Stimulated activated CD4-positive, alpha-beta T cell treated with anti-CD3 and anti-CD28 coated beads, Interleukin-1b, Interleukin-23, amount 100 ng/mL, for 4 hours (primary cell): ENCODE data around the gene LINC01488.

Source experiments
- DNase-seq, 2 donors: peaks; one replicate each; pipeline ENCODE4 v3.0.0-alpha.2; 2020; ENCODE audit warnings: low read depth in 2 of 2

Gene LINC01488

DNA sequence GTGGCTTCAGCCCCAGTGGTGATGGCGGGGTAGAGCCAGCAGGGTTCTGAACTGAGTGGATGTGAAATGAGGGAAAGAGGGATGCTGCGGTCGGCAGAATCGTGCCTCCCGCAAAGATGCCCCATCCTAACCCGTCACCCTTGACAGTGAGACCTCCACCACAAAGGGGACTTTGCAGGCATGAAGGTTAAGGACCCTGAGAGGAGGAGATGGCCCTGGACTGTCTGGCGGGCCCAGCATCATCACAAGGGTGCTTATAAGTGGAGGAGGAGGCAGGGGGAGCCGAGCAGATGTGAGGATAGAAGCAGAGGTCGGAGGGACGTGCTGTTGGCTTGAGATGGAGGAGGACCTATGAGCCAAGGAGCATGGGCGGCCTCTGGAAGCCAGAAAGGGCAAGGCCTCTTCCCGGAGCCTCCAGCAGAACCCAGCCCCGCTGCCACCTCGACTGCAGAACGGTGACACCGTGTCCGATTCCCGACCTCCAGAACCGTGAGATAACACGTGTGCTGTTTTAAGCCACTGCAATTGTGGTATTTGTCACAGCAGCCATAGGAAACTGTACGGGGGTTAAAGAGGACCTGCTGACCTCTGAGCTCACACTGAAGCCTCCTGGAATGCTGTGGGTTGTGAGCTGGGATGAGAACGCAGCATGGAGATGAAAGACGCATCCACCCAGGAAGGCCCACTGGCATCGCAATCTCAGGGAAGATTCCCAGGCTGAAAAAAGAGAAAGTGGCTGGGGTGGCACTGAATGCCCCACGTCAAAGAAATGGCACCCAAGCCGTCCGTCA lies 10.9 kb downstream of the LINC01488 start:
- DNase-seq, result no peak

DNA sequence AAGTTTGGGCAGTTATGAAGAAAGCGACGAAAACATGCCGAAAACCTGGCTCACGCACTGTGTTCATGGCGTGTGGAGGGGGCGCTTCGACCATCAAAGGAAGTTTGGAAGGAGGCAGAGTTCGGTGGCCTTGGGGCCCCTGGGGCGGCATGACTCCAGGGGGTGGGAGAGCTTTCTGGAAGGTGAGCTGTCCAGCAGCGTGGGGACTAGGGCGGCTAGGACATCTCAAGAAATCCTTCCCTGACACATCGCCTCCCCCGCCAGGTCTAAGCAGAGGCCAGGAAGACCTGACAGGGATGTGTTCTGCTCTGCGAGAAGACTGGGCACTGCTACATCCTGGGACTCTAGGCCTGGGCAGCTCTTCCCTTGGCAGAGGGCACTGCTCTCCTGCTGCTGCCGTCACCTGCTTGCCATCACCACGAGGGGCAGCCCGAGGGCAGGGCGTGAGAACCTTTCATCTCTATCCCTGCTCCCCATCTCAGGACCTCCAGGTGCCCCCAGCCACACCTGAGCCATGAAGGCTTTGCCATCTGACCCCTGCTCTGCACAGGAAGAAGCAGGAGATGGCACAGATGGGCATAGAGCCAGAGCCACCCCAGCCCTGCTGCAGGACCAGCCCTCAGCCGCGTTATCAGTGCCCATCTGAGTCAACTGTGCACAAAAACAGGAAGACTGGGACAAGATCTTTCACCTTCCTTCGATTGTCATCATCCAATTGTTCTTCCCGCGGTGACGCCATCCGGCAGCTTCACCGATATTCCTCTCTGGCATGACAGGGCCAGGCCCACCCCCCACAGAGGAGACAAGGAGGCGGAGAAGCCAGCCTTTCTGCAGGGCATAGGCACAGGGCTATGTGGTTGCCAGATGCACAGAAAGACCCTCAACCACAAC lies 12.7 kb downstream of the LINC01488 start:
- no peak for DNase-seq

DNA sequence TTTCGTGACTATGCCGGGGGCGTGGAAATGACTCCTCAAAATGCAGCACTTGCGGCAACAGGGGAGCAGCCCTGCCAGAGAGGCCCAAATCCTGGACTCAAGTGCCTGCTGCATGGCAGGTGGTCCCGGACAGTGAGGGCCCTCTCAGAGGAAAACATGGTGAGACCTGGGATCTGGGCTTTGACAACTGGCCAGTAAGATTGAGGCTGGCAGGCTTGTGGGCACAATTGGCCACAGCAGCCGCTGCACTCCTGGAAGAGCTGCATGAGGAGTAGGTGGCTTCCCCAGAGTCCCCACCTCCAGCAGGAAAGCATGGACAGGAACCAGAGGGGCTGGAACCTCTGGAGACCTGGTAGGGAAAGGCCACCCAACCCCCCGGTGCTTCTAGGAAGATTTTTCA lies 13.4 kb downstream of the LINC01488 start:
- no peak for DNase-seq

DNA sequence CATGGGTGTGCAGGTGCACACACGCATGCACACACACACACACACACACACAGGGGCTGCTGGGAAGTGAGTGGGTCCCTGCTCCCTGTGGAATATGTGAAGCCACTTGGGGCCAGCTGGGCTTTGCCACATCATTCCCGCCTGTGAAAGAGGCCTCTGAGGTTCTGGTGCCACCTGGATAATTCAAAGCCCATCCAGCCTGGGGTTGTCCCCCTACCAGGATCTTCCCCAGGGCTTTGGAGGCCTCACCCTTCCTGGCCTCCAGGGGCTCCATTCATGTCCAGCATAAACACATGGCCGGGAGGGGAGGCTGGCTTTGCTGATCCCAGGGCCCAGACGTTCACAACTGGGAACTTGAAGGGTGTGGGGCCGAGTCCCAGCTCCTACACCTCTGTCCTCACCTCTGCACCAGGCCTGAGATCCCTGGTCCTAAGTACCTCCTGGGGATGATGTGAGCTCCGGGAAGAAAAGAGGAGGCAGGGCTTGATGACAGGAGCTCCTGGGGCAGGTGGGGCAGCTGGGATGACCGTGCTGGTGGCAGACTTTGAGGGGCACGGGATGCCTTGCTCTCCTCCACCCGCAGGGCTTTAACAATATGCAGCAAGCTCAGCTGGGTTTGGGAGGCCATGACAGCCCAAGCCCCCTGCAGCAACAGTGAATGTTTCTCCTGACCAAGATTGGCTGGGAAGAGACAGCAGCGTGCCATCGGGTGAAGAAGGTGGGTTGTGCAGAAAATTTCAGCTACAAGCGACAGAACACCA lies 14.2 kb downstream of the LINC01488 start:
- no peak for DNase-seq

DNA sequence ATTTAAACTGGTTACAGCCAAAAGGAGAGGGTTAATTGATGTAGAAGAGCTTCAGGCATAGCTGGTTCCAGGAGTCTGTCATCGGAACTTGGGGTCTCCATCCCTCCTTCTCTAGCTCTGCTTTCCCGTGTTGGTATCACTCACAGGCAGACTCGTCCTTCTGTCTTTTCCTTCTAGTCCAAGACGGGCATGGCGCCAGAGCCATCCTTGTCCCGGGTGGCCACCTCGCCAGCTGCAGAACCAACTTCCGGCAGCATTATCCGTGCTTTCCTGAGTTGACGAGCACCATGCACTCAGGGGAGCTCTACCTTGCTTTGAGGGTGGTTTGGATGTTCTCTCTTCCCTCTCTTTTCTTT lies 14.7 kb downstream of the LINC01488 start:
- DNase-seq, result no peak

DNA sequence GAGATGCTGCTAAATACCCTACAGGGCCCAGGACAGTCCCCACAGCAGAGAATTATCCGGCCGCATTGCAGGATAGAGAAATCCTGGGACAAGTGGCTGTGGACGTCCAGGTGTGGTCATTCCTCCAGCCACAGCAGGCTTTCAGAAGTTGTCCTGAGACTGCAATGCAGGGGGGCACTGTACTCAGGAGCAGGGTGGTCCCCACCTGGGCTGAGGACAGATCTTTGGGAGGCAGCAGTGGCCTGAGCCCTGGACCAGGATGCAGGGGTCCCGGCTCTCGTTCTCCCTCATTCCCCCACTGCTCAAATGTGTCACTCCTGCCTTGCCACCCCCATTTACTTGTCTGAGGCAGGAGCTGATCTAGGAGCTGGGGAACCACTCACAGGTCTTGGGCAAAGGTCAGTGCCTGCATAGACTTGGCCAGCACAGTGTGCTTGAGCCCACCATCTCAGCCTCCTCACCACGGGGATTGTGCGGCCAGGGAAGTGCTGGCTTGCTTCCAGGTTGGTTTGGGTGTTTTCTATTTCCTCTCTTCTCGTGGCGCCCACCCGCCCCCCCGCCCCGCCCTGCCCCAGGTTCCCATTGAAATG lies 15.3 kb downstream of the LINC01488 start:
- no peak for DNase-seq

DNA sequence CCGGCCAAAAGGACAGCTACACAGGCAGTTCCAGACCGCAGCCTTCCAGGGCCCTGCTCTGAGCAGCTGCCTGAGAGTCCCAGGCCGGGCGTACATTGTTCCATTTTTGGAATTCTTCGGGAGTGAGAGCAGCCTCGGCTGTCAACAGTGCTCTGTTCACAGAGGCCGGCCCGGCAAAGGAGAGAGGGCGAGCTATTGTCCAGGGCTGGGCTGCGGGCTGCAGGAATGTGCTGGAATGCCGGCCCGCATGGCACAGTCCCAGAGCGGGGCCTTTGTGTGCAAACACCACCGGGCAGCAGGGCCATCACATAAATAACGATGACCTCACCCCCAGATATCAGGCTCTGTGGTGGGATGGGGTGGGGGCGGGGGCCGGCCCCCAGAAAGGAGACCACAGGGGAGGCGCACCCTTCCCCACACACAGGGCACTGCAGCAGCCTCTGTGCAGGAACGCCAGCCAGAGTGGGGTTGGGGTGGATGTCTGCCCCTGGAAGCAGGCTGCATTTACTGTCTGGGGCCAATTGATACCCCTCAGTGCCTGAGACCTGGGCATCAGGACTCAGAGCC lies 15.8 kb downstream of the LINC01488 start:
- no peak for DNase-seq

DNA sequence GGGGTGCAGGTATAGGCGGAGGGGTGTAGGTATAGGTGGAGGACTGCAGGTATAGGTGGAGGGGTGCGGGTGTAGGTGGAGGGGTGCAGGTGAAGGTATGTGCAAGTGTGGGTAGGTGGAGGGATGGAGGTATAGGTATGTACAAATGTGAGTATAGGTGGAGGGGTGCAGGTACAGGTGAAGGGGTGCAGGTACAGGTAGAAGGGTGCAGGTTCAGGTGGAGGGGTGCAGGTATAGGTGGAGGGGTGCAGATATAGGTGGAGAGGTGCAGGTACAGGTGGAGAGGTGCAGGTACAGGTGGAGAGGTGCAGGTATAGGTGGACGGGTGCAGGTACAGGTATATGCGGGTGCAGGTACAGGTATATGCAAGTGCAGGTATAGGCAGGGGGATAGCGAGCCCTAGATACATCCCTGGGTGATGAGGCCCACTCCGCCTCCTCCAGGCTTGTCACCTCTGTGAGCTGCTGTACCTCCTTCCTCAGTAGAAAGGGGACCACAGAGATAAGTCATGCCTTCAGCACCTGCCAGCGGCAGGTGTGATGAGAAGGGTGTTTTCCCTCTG lies 17.2 kb downstream of the LINC01488 start:
- DNase-seq, result no peak

DNA sequence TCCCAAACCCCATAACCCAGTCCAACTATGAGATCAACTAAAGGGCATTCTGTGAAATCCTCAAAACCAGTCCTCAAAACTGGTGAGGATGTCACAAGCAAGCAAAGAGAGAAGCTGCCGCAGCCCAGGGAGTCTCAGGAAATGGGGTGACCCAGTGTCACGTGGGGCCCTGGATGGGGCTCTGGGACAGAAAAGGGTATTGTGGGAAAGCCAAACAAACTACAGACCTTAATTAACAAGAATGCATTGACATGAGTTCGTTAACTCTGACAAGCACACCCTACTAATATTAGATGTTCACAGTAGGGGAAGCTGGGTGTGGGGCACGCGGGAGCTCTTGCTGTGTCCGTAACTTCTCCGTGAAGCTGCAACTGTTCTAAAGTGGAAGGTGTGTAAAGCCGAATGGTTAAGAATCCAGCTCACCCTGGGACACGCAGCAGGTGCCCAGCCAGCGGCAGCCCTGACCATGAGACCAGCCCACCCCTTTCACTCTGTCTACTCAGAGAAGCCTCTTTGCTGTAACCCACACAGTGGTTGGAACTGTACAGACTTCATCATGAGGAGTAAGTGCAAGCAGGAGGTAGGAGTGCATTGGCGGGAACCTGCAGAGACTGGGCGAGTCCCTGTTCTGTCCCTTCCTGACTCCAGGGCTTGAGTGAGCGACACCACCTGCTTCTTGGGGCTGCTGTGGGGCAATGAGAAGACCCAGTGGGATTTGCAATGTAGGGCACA lies 17.9 kb downstream of the LINC01488 start:
- DNase-seq, result no peak

DNA sequence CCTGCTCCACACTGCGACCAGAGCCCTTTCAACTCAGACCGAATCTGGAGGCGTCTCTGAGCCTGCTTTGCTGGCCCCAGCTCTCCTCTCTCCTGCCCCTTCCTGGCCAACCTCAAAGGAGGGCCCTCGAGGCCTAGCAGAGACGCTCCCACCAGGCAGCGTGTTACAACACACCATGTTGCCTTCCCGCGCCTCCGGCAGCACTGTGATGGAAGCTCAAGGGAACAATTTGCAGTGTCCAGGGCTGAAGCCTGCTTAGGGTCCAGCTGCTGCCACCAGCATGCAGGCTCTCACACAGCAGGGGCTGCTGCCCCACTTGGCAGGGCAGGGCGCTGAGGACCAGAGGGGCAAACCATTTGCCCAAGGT lies 18.4 kb downstream of the LINC01488 start:
- DNase-seq, result no peak

DNA sequence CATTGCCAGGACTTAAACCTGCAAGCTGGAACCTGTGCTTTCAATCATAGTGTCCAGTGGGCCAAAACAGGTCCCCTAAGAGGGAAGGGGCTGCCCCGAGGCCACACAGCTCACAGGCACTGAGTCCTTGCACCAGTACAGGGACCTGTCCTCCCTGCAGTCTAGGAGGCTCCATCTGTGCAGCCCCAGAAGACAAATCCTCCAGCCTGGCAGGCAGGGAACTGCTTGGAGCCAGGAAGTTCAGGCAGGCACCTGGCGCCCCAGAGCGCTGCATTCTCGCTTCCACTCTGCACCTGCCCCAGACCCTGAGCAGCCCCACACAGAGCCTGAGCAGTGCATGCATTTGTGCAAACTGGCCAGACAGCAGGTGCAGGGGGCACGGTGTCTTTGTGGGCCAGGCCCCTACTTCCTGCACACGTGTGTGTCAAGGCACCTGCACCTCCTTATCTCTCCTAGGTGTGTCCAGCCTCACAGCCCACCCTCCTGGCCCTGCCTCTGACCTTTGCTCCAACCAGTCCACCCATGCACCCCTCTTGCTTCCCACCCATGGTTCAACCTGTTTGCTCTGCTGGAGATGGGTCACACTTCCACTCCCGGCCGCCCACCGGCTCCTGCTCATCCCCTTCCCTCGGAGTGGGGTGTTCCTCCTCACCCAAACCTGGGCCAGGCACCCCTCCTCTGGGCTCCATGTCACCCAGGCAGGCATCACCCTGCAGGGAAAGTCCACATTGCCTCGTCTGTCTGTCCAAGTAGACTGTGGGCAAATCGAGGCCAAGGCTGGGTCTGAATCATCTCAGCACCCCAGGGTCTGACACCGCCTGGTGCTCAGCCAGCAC lies 19.0 kb downstream of the LINC01488 start:
- no peak for DNase-seq

DNA sequence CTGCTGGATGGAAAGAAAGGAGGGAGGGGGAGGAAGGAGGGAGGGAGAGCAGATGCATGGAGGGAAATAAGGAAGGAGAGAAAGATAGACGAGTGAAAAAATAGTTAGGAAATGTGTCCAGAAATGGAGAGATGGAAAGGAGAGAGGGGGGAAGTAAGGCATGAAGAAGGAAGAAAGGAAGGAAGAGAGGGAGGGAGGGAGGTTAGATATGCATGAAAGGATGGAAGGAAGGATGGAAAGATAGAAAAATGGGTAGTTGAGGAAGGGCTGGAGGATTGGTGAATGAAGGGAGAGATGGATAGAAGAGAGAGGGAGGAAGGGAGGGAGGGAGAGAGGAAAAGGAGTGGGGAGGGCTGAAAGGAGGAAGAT lies 19.6 kb downstream of the LINC01488 start:
- no peak for DNase-seq

DNA sequence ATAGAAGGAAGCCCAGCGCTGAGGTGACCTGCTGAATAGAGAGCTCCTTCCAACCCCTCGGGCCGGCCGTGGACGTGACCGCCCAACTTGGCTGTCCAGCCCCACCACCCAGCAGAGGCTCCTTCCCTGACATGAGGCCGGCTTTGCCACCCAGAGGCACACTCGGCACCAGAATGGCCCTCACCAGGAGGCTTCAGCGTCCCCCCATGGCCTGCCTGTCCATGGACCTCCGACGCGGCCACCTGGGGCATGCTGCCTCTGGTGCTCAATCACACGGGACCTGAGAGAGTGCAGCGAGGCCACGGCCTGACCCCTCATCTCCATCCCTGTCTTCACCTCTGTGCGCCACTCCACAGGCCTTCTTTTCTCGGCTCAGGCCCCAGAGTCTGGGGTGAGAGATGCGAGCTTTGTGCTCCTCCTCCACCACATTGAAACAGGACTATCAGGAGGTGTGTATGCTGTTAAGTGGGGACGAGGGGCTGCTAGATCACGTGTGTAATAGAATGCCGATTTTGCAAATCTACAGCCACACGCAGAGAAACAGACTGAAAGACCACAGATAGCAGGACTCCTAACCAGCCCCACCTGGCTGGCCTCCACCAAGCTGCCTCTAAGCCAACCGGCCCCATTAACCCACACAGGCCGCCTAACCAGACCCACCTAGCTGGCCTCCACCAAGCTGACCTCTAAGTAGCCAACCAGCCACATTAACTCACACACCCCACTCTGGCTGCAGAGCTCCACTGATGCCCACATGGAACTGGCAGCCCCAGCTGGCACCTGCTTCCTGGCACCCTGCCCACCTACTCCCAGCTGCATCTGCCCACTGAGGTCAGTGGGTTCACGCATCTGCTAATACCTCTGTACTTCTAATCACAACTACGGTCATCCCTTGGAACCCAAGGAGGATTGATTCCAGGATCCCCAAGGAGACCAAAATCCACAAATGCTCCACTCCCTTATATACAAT lies 20.7 kb downstream of the LINC01488 start:
- DNase-seq, result no peak

DNA sequence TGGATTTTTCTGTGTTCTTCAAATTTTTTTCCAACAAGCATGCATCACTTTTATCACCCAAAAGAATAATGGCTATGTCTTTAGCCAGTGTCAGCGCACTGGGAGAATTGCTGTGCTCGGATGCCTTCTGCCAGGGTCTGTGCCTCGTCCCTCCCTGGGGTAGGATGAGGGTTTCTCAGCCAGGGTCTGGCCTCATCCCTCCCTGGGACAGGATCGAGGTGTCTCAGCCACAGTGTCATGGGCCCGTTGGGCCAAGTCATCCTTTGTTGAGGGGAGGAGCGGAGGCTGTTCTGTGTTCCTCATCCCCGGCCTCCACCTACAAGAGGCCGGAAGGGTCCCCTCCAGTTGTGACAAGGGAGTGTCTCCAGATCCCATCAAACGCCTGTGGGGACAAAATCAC lies 22.7 kb downstream of the LINC01488 start:
- DNase-seq, result no peak

DNA sequence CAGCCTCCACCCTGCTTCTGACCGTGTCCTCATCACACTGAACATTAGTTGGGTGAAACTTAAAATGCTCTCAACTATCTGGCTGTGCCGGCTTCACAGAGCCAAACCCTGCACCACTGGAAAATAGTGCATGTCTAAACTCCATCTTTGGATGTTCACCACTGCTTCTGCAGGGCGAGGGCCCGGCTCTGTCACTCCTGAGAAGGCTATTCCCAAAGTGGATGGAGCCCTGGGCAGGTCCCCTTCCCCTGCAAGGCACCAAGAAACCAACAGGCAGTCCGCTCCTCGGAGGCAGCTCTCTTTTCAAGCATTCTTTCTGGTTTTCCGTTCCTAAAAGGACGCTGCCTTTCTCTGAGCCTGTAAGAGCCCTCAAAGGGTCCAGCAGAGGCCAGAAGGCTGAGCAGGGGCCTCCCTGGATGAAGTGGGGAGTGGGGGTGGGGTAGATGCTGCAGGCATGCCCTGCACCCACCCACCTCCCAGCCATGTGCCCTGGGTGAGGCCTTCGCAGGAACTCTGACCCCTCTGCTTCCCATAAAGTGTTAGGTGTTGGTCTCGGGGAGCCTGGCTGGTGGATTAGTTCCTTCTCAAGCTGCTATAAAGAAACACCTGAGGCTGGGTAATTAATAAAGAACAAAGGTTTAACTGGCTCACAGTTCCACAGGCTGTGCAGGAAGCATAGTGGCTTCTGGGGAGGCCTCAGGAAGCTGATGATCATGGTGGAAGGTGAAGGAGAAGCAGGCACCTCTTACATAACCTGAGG lies 23.3 kb downstream of the LINC01488 start:
- DNase-seq, result no peak

DNA sequence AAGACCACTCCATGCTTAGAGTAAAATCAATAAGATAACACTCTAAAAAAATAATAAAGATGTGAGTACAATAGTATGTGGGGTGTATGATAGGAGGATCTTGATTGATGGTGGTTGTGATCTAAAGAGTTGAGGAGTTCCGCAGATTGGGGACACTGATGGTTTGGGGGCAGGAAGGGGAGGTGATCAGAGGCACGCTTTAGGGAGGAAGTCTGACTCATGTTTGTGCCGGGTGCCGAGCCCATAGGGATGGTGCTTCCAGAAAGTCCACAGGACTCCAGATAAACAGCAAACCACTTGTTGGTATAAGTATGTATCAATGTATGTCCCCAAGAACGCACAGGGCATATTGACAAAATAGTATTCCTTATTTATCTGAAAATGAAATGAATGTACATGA lies 27.5 kb downstream of the LINC01488 start:
- DNase-seq, result no peak

DNA sequence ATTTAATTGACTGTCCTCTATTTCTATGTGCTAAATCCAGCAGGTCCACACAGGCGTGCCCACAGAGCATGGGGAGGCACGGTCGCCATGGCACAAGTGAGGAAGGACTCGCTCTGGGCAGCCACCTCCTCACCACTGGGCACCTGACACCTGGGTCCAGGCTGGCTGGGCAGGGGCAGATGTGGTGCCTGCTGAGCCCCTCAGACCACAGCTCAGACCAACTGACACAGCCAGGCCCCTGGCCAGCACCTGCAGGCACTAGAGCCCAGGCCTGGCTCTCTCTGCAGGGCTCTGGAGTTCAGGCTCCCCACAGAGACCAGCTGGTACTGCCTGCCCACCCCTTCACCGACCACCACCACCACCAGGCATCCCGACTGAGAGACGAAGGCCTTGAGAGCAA lies 27.9 kb downstream of the LINC01488 start:
- DNase-seq, result no peak

DNA sequence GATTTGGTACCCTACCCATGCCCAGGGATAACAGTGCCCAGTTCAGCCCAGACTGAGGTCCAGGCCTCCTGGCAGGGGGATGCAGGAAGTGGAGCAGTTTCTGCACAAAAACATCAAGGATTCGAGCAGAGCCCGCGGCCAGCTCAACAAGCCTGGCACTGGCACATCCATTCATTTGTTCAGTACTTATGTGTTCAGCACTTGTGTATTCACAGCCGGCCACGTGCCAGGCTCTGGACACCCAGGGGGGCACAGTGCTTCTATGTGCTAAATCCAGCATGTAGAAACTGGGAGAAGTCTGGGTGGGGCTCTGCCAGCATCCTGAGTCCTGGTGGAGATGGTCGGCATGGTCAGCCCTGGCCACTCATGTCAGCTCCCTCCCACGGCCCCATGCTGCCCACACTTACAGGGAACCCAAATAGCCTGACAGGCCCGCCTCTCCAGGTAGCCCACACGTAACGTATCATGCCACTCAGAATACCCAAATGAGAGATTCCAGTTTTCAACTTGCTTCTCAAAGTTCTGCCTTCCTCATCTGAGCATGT lies 28.5 kb downstream of the LINC01488 start:
- no peak for DNase-seq
